Fibroblast of skin of right quadriceps (primary cell): ENCODE measurements around the gene LTV1.

Source experiments
- DNase-seq: peaks from one replicate; pipeline ENCODE4 v3.0.0-alpha.2; 2013

The LTV1 gene

DNA sequence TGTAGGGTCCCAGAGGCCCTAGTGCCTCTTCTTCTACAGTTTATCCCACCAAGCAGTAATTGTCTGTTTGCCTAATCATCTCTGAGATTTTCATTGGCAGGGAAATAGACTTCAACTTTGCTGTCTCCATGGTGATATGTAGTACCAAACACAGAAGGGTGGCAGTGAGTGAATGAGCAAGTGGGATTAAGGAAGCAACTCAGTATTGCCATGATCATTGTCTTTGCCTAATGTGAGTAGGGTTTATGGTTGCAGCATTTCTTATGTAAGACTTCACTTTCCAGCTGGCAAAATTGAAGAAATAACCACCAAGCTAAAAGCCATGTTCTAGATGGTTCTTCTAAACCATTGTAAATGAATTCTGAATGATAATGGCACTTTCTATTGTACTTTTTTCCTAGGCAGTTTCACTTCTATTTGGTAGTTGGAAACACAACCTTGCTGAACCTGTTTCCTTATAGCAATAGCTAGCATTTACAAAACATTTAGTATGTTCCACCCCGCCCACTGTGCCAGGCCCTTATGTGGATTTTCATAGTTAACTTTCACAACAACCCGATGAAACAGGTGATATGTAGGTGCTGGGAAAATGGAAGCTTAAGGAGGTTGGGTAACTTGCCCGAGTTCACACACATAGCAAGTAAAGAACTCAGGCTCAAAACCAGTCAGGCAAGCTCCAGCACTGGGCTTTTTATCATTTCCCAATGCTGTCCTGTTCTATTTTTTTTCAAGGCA lies 53.2 kb downstream of the LTV1 start:
- no peak for DNase-seq

DNA sequence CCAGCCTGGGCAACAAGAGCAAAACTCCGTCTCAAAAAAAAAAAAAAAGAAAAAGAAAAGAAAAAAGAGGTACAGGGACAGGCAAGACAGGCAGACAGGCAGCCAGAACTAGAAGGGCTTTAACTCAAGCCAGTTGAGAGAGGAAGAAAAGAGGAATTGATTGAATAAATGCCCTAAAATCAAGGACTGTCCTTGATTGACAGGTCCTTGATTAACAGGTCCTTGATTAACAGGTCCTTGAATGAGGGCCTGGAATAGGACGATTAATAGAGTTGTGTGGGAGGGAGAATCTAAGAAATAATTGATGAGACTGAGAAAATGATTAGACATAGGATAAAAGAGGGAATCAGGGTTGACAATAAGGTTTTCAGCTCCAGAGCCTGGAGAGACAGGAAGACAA lies 57.2 kb downstream of the LTV1 start:
- DNase-seq = no peak

- peak; percentile 4 for DNase-seq
Measured at GRCh38 chr6:143901885-143902750, 59.0 kb downstream of the LTV1 start.

DNA sequence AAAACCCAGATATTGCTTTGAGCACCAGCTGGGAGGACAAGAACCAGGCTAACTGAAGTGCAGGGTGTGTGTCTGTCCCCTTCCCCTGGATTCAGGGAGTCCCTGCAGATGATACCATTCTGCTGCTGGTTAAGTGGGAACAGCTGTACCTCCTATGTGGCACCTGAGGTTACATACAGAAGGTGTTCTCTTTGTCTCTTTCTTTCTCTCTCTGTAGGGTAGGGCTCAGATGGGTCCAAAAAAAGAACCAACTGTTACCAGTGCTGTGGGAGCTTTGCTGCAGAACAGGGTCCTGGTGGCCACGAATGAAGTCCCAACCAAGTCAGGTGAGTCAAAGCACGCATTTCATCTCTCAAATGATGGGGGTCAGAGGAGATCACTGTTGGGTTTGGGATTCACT lies 59.7 kb downstream of the LTV1 start:
- no peak for DNase-seq

GRCh38 chr6:143911028-143911427 lies 67.9 kb downstream of the LTV1 start:
- no peak for DNase-seq

- DNase-seq = no peak
Measured at GRCh38 chr6:143912671-143913070, 69.5 kb downstream of the LTV1 start.
